Effector memory CD4-positive, alpha-beta T cell (primary cell): ENCODE measurements around the gene IGF2BP2.
A peak's percentile ranks its signal among the peaks of the same experiment; 100 is the strongest.

Source experiments
- DNase-seq, 3 donors: peaks; one replicate each; pipeline ENCODE4 v3.0.0-alpha.2; 2020
- H3K27ac ChIP-seq: 2 replicates; pipeline ENCODE4 v1.7.0; 2013; ENCODE audit warnings: mild to moderate bottlenecking, low read length, moderate library complexity; ENCODE audit not compliant: insufficient read depth, poor library complexity, severe bottlenecking
- H3K27me3 ChIP-seq: replicated peaks from 2 replicates; pipeline ENCODE4 v1.7.0; 2013; ENCODE audit warnings: mild to moderate bottlenecking, low read length; ENCODE audit not compliant: insufficient read depth, control insufficient read depth, poor library complexity, severe bottlenecking
- H3K36me3 ChIP-seq: 2 replicates; pipeline ENCODE4 v1.7.0; 2013; ENCODE audit warnings: mild to moderate bottlenecking, low read length, moderate library complexity; ENCODE audit not compliant: control insufficient read depth, insufficient read depth
- H3K4me1 ChIP-seq: 2 replicates; pipeline ENCODE4 v1.7.0; 2013; ENCODE audit warnings: low read length, mild to moderate bottlenecking; ENCODE audit not compliant: control insufficient read depth, insufficient read depth, poor library complexity, severe bottlenecking
- H3K4me3 ChIP-seq: 2 replicates; pipeline ENCODE4 v1.7.0; 2013; ENCODE audit warnings: low read length, low read depth, mild to moderate bottlenecking; ENCODE audit not compliant: insufficient read depth, poor library complexity, severe bottlenecking
- H3K9me3 ChIP-seq: 2 replicates; pipeline ENCODE4 v1.7.0; 2013; ENCODE audit warnings: mild to moderate bottlenecking, low read length, moderate library complexity; ENCODE audit not compliant: control insufficient read depth
- total RNA-seq, 3 donors: gene quantifications; one replicate each; lab custom pipeline; 2026; lab: John Stamatoyannopoulos, UW

Gene IGF2BP2
- 0 to 0.39 (median 0) reads per million in 3 donors for total RNA-seq

DNA sequence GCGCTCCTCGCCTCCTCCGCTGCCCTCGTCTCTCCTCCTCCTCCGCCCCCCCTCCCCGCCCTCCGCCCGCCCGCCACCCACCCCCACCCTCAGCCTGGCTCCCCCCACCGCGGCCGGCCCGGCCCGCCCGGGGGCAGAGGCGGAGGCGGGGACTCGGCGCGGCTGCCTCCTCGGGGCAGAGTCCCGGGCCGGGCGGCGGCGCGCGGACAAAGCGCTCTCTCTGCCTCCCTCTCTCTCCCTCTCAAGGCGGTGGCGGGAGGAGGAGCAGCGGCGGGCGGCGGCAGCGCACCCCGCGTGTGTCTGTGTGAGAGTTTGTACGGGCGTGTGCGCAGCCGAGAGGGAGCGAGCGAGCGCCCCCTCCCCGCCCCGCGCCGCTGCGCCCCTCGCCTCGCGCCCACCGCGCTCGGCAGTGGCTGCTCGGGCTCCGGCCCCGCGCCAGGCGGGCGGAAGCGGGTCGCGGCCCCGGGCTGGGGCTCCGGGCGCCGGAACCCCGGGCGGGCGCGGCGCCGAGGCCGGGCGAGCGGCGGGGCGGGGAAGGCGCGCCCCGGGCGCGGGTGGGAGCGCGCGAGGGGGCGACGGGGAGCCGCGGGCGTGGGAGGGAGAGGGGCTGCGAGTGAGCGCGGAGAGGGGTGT is at the start of gene IGF2BP2:
Gene IGF2BP2 (minus strand): TSS at position 37 of the 633 bp plus-strand sequence. CDS start 82 bp downstream, outside the sequence.
- no peaks in the 10 kb centered on the region for H3K36me3 ChIP-seq
- peak within 1 kb of the TSS; percentile 68 for H3K4me3 ChIP-seq
- H3K9me3 ChIP-seq, result no peaks in the 10 kb centered on the region
- DNase-seq, result peak in 1 of 3 donors; percentile 9
- H3K4me1 ChIP-seq, result peaks cover 15% of the 10 kb centered on the region
- H3K27ac ChIP-seq, result no peak within 1 kb of the TSS
- peaks cover 37% of the 10 kb centered on the region for H3K27me3 ChIP-seq

DNA sequence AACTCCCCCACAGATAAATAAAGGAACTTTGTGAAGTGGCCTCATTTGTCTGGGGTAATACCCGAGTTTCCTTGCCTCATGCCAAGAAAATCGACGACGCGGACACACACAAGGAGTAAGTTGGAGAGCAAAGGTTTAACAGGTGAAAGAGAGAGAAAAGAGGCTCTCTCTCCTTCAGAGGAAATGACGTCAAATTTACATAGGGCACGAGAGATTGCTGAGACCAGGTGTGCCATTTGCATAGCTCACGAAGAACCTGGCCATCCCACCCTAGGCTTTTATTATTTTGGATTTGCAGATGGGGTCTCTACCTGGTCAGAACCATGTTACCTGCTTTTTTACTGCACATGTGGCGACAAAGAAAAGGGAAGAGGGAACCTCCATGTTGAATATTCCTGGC is 49.3 kb upstream of the IGF2BP2 start:
- no peak for DNase-seq
- Histone ChIP-seq H3K4me3 (no peak overlapping the region), H3K4me1 (no peaks in the 10 kb centered on the region), H3K27me3 (no peaks in the 10 kb centered on the region), H3K36me3 (no peaks in the 10 kb centered on the region), H3K9me3 (no peaks in the 10 kb centered on the region), H3K27ac (no peak overlapping the region)

DNA sequence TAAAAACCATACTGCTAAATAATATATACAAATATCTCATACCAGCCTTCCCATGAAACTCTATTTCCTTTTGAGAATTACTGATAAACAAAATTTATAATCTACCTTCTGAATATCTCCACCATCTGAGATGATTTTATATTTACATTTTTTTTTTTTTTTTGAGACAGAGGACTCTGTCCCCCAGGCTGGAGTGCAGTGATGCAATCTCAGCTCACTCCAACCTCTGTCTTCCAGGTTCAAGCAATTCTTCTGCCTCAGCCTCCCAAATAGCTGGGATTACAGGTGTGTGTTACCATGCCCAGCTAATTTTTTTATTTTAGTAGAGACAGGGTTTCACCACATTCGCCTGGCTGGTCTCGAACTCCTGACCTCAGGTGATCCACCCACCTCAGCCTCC is 42.8 kb upstream of the IGF2BP2 start:
- Histone ChIP-seq H3K36me3 (no peaks in the 10 kb centered on the region), H3K4me1 (no peaks in the 10 kb centered on the region), H3K27ac (no peak overlapping the region), H3K27me3 (no peaks in the 10 kb centered on the region), H3K4me3 (no peak overlapping the region), H3K9me3 (no peaks in the 10 kb centered on the region)
- DNase-seq, result no peak

DNA sequence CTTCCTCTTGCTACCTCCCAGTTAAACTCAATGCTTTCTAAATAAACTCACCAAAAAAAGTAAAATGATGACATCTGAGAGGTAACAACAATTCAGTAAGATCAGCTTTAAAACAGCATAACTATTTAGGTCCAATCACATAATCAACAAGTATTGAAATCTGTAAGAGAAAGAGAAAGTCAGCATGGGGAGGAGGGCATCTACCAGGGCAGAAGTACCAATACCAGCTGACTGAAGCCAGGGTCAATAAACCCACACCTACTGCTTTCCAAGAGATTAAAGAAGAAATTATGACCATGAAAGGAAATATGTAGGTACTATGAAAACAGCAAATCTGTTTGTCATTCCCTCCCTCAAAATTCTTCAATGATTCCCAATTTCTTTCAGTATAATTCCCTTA is 42.2 kb upstream of the IGF2BP2 start:
- Histone ChIP-seq H3K27me3 (no peaks in the 10 kb centered on the region), H3K4me1 (no peaks in the 10 kb centered on the region), H3K4me3 (no peak overlapping the region), H3K36me3 (no peaks in the 10 kb centered on the region), H3K9me3 (no peaks in the 10 kb centered on the region), H3K27ac (no peak overlapping the region)
- no peak for DNase-seq

DNA sequence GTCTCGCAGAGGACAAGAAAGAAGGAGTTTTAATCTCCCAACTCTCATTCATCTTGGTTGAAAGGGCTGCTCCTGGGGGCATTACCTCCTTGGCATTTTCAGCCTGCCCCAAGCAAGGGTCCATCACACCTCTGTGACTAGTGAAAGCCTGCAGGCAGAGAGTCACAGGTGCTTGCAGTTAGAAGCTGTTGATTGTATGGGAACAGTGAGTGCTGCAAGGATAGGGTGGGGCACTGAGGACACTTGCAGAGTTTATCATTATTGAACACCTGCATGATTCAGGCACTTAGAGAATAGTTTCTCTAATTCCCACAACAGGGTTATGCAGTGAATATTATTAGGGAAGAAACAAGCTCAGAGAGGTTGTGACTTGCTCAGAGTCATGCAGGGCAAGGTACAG is 41.7 kb upstream of the IGF2BP2 start:
- no peaks in the 10 kb centered on the region for H3K27me3 ChIP-seq
- no peak for DNase-seq
- no peaks in the 10 kb centered on the region for H3K36me3 ChIP-seq
- H3K9me3 ChIP-seq, result no peaks in the 10 kb centered on the region
- H3K27ac ChIP-seq, result no peak overlapping the region
- no peaks in the 10 kb centered on the region for H3K4me1 ChIP-seq
- no peak overlapping the region for H3K4me3 ChIP-seq

DNA sequence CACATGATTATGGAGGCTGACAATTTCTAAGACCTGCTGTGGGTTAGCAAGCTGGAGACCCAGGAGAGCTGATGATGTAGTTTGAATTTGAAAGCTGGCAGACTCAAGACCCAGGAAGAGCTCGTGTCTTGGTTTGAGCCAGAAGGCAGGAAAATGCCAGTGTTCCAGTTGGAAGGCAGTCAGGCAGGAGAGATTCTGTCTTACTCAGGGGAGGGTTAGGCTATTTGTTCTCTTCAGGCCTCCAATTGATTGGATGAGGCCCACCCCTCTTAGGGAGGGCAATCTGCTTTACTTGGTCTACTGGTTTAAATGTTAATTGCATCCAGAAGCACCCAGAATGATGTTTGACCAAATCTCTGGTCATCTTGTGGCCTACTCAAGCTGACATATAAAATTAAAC is 40.4 kb upstream of the IGF2BP2 start:
- Histone ChIP-seq H3K4me1 (no peaks in the 10 kb centered on the region), H3K36me3 (no peaks in the 10 kb centered on the region), H3K4me3 (no peak overlapping the region), H3K9me3 (no peaks in the 10 kb centered on the region), H3K27ac (no peak overlapping the region), H3K27me3 (no peaks in the 10 kb centered on the region)
- DNase-seq, result no peak

DNA sequence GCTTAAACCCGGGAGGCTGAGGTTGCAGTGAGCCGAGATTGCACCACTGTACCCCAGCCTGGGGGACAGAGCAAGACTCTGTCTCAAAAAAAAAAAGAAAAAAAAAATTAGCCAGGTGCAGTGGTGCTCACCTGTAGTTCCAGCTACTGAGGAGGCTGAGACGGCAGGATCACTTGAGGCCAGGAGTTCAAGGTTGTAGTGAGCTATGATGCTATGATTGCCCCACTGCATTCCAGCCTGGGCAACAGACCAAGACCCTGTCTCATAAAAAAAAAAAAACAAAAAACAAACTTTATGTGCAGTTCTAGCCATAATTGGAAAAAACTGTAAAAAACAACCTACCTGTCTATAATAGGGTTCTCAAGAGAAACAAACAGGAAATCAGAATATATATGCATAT is 39.9 kb upstream of the IGF2BP2 start:
- no peaks in the 10 kb centered on the region for H3K4me1 ChIP-seq
- H3K27me3 ChIP-seq, result no peaks in the 10 kb centered on the region
- H3K27ac ChIP-seq, result no peak overlapping the region
- H3K9me3 ChIP-seq, result no peaks in the 10 kb centered on the region
- DNase-seq, result no peak
- H3K36me3 ChIP-seq, result no peaks in the 10 kb centered on the region
- H3K4me3 ChIP-seq, result no peak overlapping the region

DNA sequence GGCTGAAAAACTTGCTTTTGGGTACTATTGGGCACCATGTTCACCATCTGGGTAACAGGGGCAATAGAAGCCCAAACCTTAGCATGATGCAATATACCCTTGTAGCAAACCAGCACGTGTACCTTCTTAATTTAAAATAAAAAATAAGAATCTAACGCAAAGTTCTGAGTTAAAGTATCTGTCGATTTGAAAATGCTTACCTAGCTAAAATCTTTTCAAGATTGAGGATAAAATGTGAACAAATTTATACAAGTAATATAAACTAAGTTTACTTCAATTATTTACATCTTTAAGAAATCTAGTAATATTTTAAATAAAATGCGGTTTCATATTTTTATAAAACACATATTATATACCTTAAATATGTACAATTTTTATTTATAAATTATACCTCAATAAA is 38.1 kb upstream of the IGF2BP2 start:
- Histone ChIP-seq H3K27me3 (no peaks in the 10 kb centered on the region), H3K36me3 (no peaks in the 10 kb centered on the region), H3K27ac (no peak overlapping the region), H3K9me3 (no peaks in the 10 kb centered on the region), H3K4me1 (no peaks in the 10 kb centered on the region), H3K4me3 (no peak overlapping the region)
- DNase-seq, result no peak

DNA sequence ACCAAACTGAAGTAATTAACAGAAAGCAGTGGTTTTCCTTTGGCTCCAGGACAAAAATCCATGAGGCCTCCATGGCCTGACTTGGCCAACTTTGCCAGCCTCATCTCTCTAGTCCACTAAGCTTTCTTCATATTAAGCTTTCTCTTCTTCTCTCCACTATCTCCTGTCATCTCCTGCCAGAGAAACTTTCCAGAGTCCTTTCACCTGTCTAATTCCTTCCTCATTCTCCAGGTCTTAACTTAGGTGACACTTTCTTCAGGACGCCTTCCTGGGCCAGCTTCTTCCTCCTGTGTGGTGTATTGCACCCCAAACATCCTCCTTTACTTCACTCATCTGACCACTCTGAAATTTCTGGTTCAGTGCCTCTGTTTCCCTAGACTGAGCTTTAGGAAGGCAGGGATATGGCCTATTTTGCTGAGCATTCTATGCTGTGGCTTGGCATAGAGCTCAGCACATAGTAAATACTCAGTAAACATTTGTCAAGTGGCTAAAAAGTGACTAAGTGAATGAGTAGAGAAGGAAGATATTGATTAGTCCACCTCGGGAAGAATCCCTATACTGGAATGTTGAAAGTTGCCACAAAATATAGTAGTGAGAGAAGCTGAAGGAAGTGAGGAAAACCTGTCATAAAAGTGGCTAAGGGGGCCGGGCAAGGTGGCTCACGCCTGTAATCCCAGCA is 34.6 kb upstream of the IGF2BP2 start:
- Histone ChIP-seq H3K4me3 (no peak overlapping the region), H3K27ac (no peak overlapping the region), H3K36me3 (no peaks in the 10 kb centered on the region), H3K4me1 (no peaks in the 10 kb centered on the region), H3K27me3 (no peaks in the 10 kb centered on the region), H3K9me3 (no peaks in the 10 kb centered on the region)
- no peak for DNase-seq

DNA sequence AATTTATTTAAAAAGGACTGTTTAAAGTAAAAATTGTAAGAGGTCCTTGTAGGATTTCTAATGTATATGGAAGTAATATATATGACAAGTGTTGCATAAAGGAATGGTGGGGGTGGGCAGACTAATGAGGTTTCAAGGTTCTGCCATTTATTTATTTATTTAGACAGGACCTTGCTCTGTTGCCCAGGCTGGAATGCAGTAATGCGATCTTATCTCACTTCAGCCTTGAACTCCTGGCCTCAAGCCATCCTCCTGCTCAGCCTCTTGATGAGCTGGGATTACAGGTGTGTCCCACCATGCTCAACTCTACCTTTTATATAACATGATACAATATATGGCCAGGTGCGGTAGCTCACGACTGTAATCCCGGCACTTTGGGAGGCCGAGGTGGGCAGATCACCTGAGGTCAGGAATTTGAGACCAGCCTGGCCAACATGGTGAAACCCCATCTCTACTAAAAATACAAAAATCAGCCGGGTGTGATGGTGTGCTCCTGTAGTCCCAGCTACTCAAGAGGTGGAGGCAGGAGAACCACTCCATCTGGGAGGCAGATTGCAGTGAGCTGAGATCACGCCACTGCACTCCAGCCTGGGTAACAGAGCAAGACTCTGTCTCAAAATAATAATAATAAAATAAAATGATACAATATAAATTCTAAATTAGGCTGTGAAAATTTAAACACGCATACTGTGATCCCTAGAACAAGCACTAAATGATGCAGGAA is 33.8 kb upstream of the IGF2BP2 start:
- Histone ChIP-seq H3K27ac (no peak overlapping the region), H3K4me3 (no peak overlapping the region), H3K9me3 (no peaks in the 10 kb centered on the region), H3K27me3 (no peaks in the 10 kb centered on the region), H3K36me3 (no peaks in the 10 kb centered on the region), H3K4me1 (no peaks in the 10 kb centered on the region)
- DNase-seq, result no peak
